NOMO-1 treated with dmso at 0.1 percent for 144 hours (cell line): ENCODE measurements around the gene FGF10.

Source experiments
- DNase-seq: peaks from one replicate; lab custom pipeline; 2025; ENCODE audit not compliant: unreplicated experiment; lab: John Stamatoyannopoulos, UW

FGF10 gene

GRCh38 chr5:44260793-44261192, 128.4 kb downstream of the FGF10 start:
- DNase-seq = no peak

- no peak for DNase-seq
These were observed 131.4 kb downstream of the FGF10 start for GRCh38 chr5:44257653-44258365.

GRCh38 chr5:44257221-44257620, 132.0 kb downstream of the FGF10 start:
- no peak for DNase-seq
